Naive thymus-derived CD4-positive, alpha-beta T cell (primary cell): ENCODE results near the gene CRKL. TPM values are rescaled to one million over a fixed set of nuclear protein-coding genes. Genes with fewer than 3 reads are reported as not detected.

Source experiments
- ATAC-seq: fragments of 150-1000 bp; cut with Tn5 transposase; 2 replicates; pipeline ENCODE4 v1.10.0; 2021; ENCODE audit warnings: mild to moderate bottlenecking, moderate library complexity
- CTCF ChIA-PET: fragments of 350-600 bp; sonication (Branson Sonifier 250); formaldehyde crosslinking; loops from one replicate; lab custom pipeline; 2021; ENCODE audit warnings: antibody characterized with exemption; lab: Charles Lee
- POLR2A ChIA-PET: fragments of 350-600 bp; sonication (Branson Sonifier 250); formaldehyde crosslinking; loops from one replicate; lab custom pipeline; 2021; ENCODE audit warnings: antibody characterized with exemption, inconsistent platforms; lab: Charles Lee
- DNase-seq, 9 donors: peaks; one replicate each; pipeline versions ENCODE4 v3.0.0 to v3.0.0-alpha.2; 2020 to 2022; ENCODE audit warnings: mixed read lengths in 1 of 9
- H3K27ac ChIP-seq: one replicate; pipeline ENCODE4 v1.7.0; 2013; ENCODE audit warnings: mild to moderate bottlenecking, low read depth, low read length, moderate library complexity
- H3K27me3 ChIP-seq, 2 donors: one replicate each; pipeline ENCODE4 v1.7.0; 2013; ENCODE audit warnings: low read length in 2 of 2, mild to moderate bottlenecking in 2 of 2, moderate library complexity in 2 of 2; ENCODE audit not compliant: control insufficient read depth in 2 of 2, insufficient read depth in 2 of 2
- H3K36me3 ChIP-seq, 3 experiments: 1 replicate in 2 of 3; 2 replicates in 1 of 3; pipeline ENCODE4 v1.7.0; 2013; ENCODE audit warnings: low read length in 3 of 3, mild to moderate bottlenecking in 3 of 3, moderate library complexity in 1 of 3; ENCODE audit not compliant: insufficient read depth in 3 of 3, control insufficient read depth in 2 of 3
- H3K4me1 ChIP-seq, 2 donors: one replicate each; pipeline ENCODE4 v1.7.0; 2013; ENCODE audit warnings: low read length in 2 of 2, mild to moderate bottlenecking in 2 of 2, moderate library complexity in 1 of 2; ENCODE audit not compliant: control insufficient read depth in 2 of 2, insufficient read depth in 2 of 2
- H3K4me3 ChIP-seq: 2 replicates; pipeline ENCODE4 v1.7.0; 2013; ENCODE audit warnings: mild to moderate bottlenecking, low read length
- H3K9me3 ChIP-seq, 3 experiments: 1 replicate in 2 of 3; 2 replicates in 1 of 3; pipeline ENCODE4 v1.7.0; 2013; ENCODE audit warnings: low read length in 3 of 3; ENCODE audit not compliant: control insufficient read depth in 2 of 3
- H3K27ac Mint-ChIP-seq, 9 donors: one replicate each; pipeline ENCODE4 v1.8.0; 2020 to 2022; ENCODE audit warnings: mixed read lengths in 9 of 9, mild to moderate bottlenecking in 8 of 9, moderate library complexity in 5 of 9, inconsistent platforms in 2 of 9
- H3K27me3 Mint-ChIP-seq, 5 donors: one replicate each; pipeline ENCODE4 v1.8.0; 2021 to 2022; ENCODE audit warnings: mixed read lengths in 5 of 5, mild to moderate bottlenecking in 1 of 5
- H3K36me3 Mint-ChIP-seq, 5 donors: one replicate each; pipeline ENCODE4 v1.8.0; 2020 to 2022; ENCODE audit warnings: mixed read lengths in 5 of 5, mild to moderate bottlenecking in 3 of 5, inconsistent platforms in 1 of 5
- H3K4me1 Mint-ChIP-seq, 7 donors: one replicate each; pipeline ENCODE4 v1.8.0; 2020 to 2022; ENCODE audit warnings: mixed read lengths in 7 of 7, mild to moderate bottlenecking in 3 of 7, inconsistent platforms in 1 of 7
- H3K4me3 Mint-ChIP-seq, 10 donors: one replicate each; pipeline ENCODE4 v1.8.0; 2020 to 2022; ENCODE audit warnings: mild to moderate bottlenecking in 10 of 10, mixed read lengths in 10 of 10, moderate library complexity in 6 of 10, inconsistent platforms in 2 of 10
- H3K9me3 Mint-ChIP-seq, 11 donors: one replicate each; pipeline ENCODE4 v1.8.0; 2020 to 2022; ENCODE audit warnings: mixed read lengths in 11 of 11, mild to moderate bottlenecking in 4 of 11, inconsistent platforms in 1 of 11, moderate library complexity in 1 of 11
- intact Hi-C, 2 donors: fragments of 100-400 bp; cut with micrococcal nuclease; formaldehyde crosslinking; loops; one replicate each; pipeline ENCODE4 v1.15.1; 2023
- polyA plus RNA-seq, 2 donors: library from polyadenylated mRNA; unstranded; fragments of 300-500 nt; fragmentation: Illumina TruSeq; gene quantifications; one replicate each; pipeline ENCODE4 v1.2.3, GENCODE V29; 2021
- total RNA-seq, 6 experiments: library from RNA in 5 of 6; stranded (reverse) in 5 of 6; gene quantifications; 1 replicate in 5 of 6; 2 replicates in 1 of 6; pipeline ENCODE4 v1.2.3 and lab custom pipeline; 2021 to 2026

The CRKL gene
- total and polyA plus RNA-seq, 7 experiments from 2014 or later: 38.9 to 82.7 (median 65.8) TPM

DNA sequence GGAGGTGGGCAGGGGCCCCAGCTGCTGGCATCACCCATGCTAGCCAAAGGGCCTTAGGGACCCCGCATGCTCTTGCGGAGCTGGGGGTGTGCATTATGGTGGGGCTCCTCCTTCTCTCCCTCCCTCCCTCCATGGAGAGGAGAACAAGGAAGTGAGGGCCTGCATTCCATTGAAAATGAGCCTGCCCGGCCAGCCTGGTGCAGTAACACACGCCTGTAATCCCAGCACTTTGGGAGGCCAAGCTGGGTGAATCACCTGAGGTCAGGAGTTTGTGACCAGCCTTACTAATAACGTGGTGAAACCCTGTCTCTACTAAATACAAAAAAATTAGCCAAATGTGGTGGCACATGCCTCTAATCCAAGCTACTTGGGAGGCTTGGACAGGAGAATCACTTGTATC, 36.0 kb upstream of the CRKL start:
- H3K27ac Mint-ChIP-seq: peak overlapping the region in 1 of 9 donors; percentile 25
- no peak overlapping the region for H3K4me3 Mint-ChIP-seq
- Histone ChIP-seq H3K27ac (no peak overlapping the region), H3K4me3 (no peak overlapping the region), H3K36me3 (peaks cover 0 to 66% (median 6%) of the 10 kb centered on the region in 3 experiments), H3K27me3 (no peaks in the 10 kb centered on the region), H3K4me1 (no peaks in the 10 kb centered on the region), H3K9me3 (no peaks in the 10 kb centered on the region)
- DNase-seq (no peak), ATAC-seq (no peak)
- intact Hi-C loops: no loop called here
- H3K4me1 Mint-ChIP-seq: peaks cover 0 to 2% (median 0%) of the 10 kb centered on the region in 7 donors
- ChIA-PET POLR2A (no interaction called here), CTCF (no interaction called here)
- no peaks in the 10 kb centered on the region for H3K27me3 Mint-ChIP-seq
- H3K36me3 Mint-ChIP-seq: peaks cover 4 to 45% (median 13%) of the 10 kb centered on the region in 5 donors
- H3K9me3 Mint-ChIP-seq: no peaks in the 10 kb centered on the region

- ATAC-seq: no peak
- Mint-ChIP-seq H3K9me3 (no peaks in the 10 kb centered on the region), H3K4me3 (no peak overlapping the region), H3K27me3 (no peaks in the 10 kb centered on the region), H3K27ac (peak overlapping the region in 1 of 9 donors; percentile 12), H3K4me1 (peaks cover 0 to 2% (median 0%) of the 10 kb centered on the region in 7 donors), H3K36me3 (peaks cover 4 to 41% (median 13%) of the 10 kb centered on the region in 5 donors)
- Histone ChIP-seq H3K36me3 (peaks cover 0 to 64% (median 6%) of the 10 kb centered on the region in 3 experiments), H3K9me3 (no peaks in the 10 kb centered on the region), H3K27me3 (no peaks in the 10 kb centered on the region), H3K27ac (no peak overlapping the region), H3K4me1 (no peaks in the 10 kb centered on the region), H3K4me3 (no peak overlapping the region)
- ChIA-PET POLR2A (no interaction called here), CTCF (no interaction called here)
- intact Hi-C loops: no loop called here
- DNase-seq: no peak
Observed at GRCh38 chr22:20881869-20882815, 35.1 kb upstream of the CRKL start.

DNA sequence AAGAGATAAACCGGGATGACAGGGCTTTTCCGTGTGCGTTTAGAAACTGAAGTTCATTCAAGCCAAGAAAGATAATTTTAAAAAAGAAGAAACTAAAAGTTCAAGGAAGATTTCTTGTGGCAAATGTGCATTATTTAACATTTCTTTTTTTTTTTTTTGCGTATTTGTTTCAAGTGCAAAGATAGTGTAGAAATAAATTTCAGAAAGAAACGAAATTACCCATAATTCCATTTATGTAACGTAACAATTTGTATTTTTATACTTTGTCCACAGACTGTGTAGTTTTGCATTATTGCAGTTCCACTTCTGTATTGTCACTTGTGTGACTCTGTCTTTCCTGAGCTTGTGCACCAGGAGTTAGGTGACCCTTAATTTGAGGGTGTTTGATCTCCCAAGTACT, 34.4 kb upstream of the CRKL start:
- no peak overlapping the region for H3K27ac ChIP-seq
- peaks cover 0 to 2% (median 0%) of the 10 kb centered on the region in 7 donors for H3K4me1 Mint-ChIP-seq
- no peak overlapping the region for H3K4me3 ChIP-seq
- ChIA-PET POLR2A (no interaction called here), CTCF (no interaction called here)
- DNase-seq (no peak), ATAC-seq (no peak)
- peaks cover 0 to 69% (median 6%) of the 10 kb centered on the region in 3 experiments for H3K36me3 ChIP-seq
- peak overlapping the region in 1 of 9 donors; percentile 40 for H3K27ac Mint-ChIP-seq
- no peaks in the 10 kb centered on the region for H3K27me3 Mint-ChIP-seq
- no peaks in the 10 kb centered on the region for H3K9me3 Mint-ChIP-seq
- intact Hi-C loops: no loop called here
- H3K9me3 ChIP-seq: no peaks in the 10 kb centered on the region
- H3K27me3 ChIP-seq: no peaks in the 10 kb centered on the region
- no peaks in the 10 kb centered on the region for H3K4me1 ChIP-seq
- H3K4me3 Mint-ChIP-seq: no peak overlapping the region
- peaks cover 4 to 45% (median 13%) of the 10 kb centered on the region in 5 donors for H3K36me3 Mint-ChIP-seq

DNA sequence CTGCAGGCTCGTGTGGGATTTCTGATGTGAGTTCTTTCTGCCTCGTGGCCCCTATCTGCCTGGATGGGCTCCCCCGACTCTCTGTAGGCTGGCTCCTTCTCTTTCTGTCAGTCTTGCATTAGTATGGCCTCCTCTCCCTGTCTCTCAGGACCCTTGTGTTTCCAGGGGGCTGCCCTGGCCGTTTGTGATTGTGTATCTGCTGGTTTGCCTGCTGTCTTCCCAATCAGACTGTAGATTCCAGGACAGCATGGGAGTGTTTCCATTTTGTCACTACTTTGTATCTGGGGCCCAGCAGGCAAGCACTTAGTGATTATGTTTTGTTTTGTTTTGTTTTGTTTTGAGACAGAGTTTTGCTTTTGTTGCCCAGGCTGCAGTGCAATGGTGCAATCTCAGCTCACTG, 32.8 kb upstream of the CRKL start:
- Histone ChIP-seq H3K4me3 (no peak overlapping the region), H3K27ac (no peak overlapping the region), H3K4me1 (no peaks in the 10 kb centered on the region), H3K27me3 (no peaks in the 10 kb centered on the region), H3K36me3 (peaks cover 0 to 76% (median 9%) of the 10 kb centered on the region in 3 experiments), H3K9me3 (no peaks in the 10 kb centered on the region)
- POLR2A ChIA-PET: no interaction called here
- no peaks in the 10 kb centered on the region for H3K27me3 Mint-ChIP-seq
- H3K36me3 Mint-ChIP-seq: peaks cover 8 to 57% (median 16%) of the 10 kb centered on the region in 5 donors
- peaks cover 0 to 2% (median 0%) of the 10 kb centered on the region in 7 donors for H3K4me1 Mint-ChIP-seq
- CTCF ChIA-PET: no interaction called here
- H3K27ac Mint-ChIP-seq: peak overlapping the region in 2 of 9 donors; percentile 28 to 46
- intact Hi-C loops: loop anchor here in 1 of 2 donors (2.0 kb wide), 1 partner anchor 32 kb away; the partner anchor contains the start of gene CRKL
- H3K9me3 Mint-ChIP-seq: no peaks in the 10 kb centered on the region
- no peak overlapping the region for H3K4me3 Mint-ChIP-seq
- no peak for ATAC-seq
- DNase-seq: no peak

GRCh38 chr22:20885017-20885556, 32.1 kb upstream of the CRKL start:
- H3K9me3 Mint-ChIP-seq: no peaks in the 10 kb centered on the region
- no peaks in the 10 kb centered on the region for H3K4me1 ChIP-seq
- H3K9me3 ChIP-seq: no peaks in the 10 kb centered on the region
- H3K27ac ChIP-seq: peak overlapping the region; percentile 0
- peaks cover 12 to 63% (median 20%) of the 10 kb centered on the region in 5 donors for H3K36me3 Mint-ChIP-seq
- H3K4me1 Mint-ChIP-seq: peaks cover 0 to 2% (median 0%) of the 10 kb centered on the region in 7 donors
- H3K27me3 Mint-ChIP-seq: no peaks in the 10 kb centered on the region
- H3K27me3 ChIP-seq: no peaks in the 10 kb centered on the region
- intact Hi-C loops: loop anchor here in 1 of 2 donors (1.0 to 2.0 kb wide), 2 partner anchors 32 to 77 kb away; partner anchors contain the start of gene CRKL
- H3K4me3 Mint-ChIP-seq: no peak overlapping the region
- DNase-seq: no peak
- CTCF ChIA-PET: no interaction called here
- peaks cover 0 to 81% (median 9%) of the 10 kb centered on the region in 3 experiments for H3K36me3 ChIP-seq
- no peak overlapping the region for H3K4me3 ChIP-seq
- no peak overlapping the region for H3K27ac Mint-ChIP-seq
- ATAC-seq: no peak
- POLR2A ChIA-PET: no interaction called here

GRCh38 chr22:20885557-20886323, 31.5 kb upstream of the CRKL start:
- Histone ChIP-seq H3K27me3 (no peaks in the 10 kb centered on the region), H3K36me3 (peaks cover 0 to 75% (median 9%) of the 10 kb centered on the region in 3 experiments), H3K4me3 (no peak overlapping the region), H3K4me1 (no peaks in the 10 kb centered on the region), H3K9me3 (no peaks in the 10 kb centered on the region), H3K27ac (peak overlapping the region; percentile 0)
- peak in 7 of 9 donors; percentile 2 to 42 (median 14) for DNase-seq
- POLR2A ChIA-PET: no interaction called here
- no peak overlapping the region for H3K4me3 Mint-ChIP-seq
- no peaks in the 10 kb centered on the region for H3K9me3 Mint-ChIP-seq
- H3K27ac Mint-ChIP-seq: peak overlapping the region in 1 of 9 donors; percentile 5
- CTCF ChIA-PET: no interaction called here
- H3K36me3 Mint-ChIP-seq: peaks cover 12 to 60% (median 21%) of the 10 kb centered on the region in 5 donors
- H3K4me1 Mint-ChIP-seq: peaks cover 0 to 2% (median 0%) of the 10 kb centered on the region in 7 donors
- no peaks in the 10 kb centered on the region for H3K27me3 Mint-ChIP-seq
- intact Hi-C loops: loop anchor here in 1 of 2 donors (1.0 to 2.0 kb wide), 2 partner anchors 31 to 77 kb away; partner anchors contain the start of gene CRKL
- ATAC-seq: peak; percentile 98
